Common myeloid progenitor, CD34-positive (primary cell): ENCODE data around the gene MTCH1. TPM values are rescaled to one million over a fixed set of nuclear protein-coding genes. Genes with fewer than 3 reads are reported as not detected.

Experiments used
- CTCF ChIA-PET: fragments of 350-600 bp; sonication (Branson Sonifier 250); formaldehyde crosslinking; loops from one replicate; lab custom pipeline; 2021; ENCODE audit warnings: antibody characterized with exemption; lab: Charles Lee
- POLR2A ChIA-PET: fragments of 350-600 bp; sonication (Branson Sonifier 250); formaldehyde crosslinking; loops from one replicate; lab custom pipeline; 2021; ENCODE audit warnings: antibody characterized with exemption; lab: Charles Lee
- DNase-seq, 3 donors: peaks; one replicate each; pipeline versions ENCODE4 v3.0.0 to v3.0.0-alpha.2; 2013
- H3K27ac ChIP-seq, 2 experiments: 1 replicate in 1 of 2; 2 replicates in 1 of 2; pipeline ENCODE4 v1.7.0; 2013; ENCODE audit warnings: inconsistent platforms in 2 of 2, low read length in 2 of 2, mild to moderate bottlenecking in 2 of 2, low read depth in 1 of 2, moderate library complexity in 1 of 2; ENCODE audit not compliant: severe bottlenecking in 2 of 2, insufficient read depth in 1 of 2, poor library complexity in 1 of 2
- H3K27me3 ChIP-seq, 5 experiments: replicated peaks in 2 of 5; 1 replicate in 3 of 5; 2 replicates in 2 of 5; pipeline versions ENCODE4 v1.6.1 to v1.7.0; 2013; ENCODE audit warnings: low read length in 4 of 5, mild to moderate bottlenecking in 2 of 5, moderate library complexity in 2 of 5, inconsistent platforms in 1 of 5; ENCODE audit not compliant: insufficient read depth in 5 of 5, control insufficient read depth in 4 of 5
- H3K36me3 ChIP-seq, 4 experiments: 1 replicate in 2 of 4; 2 replicates in 2 of 4; pipeline versions ENCODE4 v1.6.1 to v1.7.0; 2013; ENCODE audit warnings: low read length in 3 of 4, control low read depth in 1 of 4, mild to moderate bottlenecking in 1 of 4; ENCODE audit not compliant: control insufficient read depth in 4 of 4, insufficient read depth in 4 of 4
- H3K4me1 ChIP-seq, 4 experiments: 1 replicate in 3 of 4; 2 replicates in 1 of 4; pipeline versions ENCODE4 v1.6.1 to v1.7.1; 2013; ENCODE audit warnings: low read length in 3 of 4, mild to moderate bottlenecking in 3 of 4, control low read depth in 1 of 4, inconsistent platforms in 1 of 4, moderate library complexity in 1 of 4; ENCODE audit not compliant: control insufficient read depth in 4 of 4, insufficient read depth in 4 of 4; ENCODE audit errors: control extremely low read depth in 1 of 4
- H3K4me3 ChIP-seq, 7 experiments: 1 replicate in 4 of 7; 2 replicates in 3 of 7; pipeline versions ENCODE4 v1.5.1 to v1.7.0; 2013; ENCODE audit warnings: mild to moderate bottlenecking in 7 of 7, low read length in 6 of 7, moderate library complexity in 6 of 7, inconsistent platforms in 2 of 7, low read depth in 2 of 7, control low read depth in 1 of 7; ENCODE audit not compliant: insufficient read depth in 4 of 7, control insufficient read depth in 1 of 7; ENCODE audit errors: extremely low read depth in 1 of 7
- H3K9me3 ChIP-seq, 5 experiments: 1 replicate in 4 of 5; 2 replicates in 1 of 5; pipeline versions ENCODE4 v1.6.1 to v1.7.1; 2013; ENCODE audit warnings: low read length in 4 of 5, mild to moderate bottlenecking in 2 of 5, inconsistent platforms in 1 of 5, low read depth in 1 of 5, moderate library complexity in 1 of 5; ENCODE audit not compliant: control insufficient read depth in 4 of 5, insufficient read depth in 2 of 5; ENCODE audit errors: control extremely low read depth in 1 of 5
- WGBS: methylation state at CpG from one replicate; pipeline ENCODE4 v1.1.5; 2013; ENCODE audit not compliant: insufficient coverage; 5-methylcytosine and 5-hydroxymethylcytosine counted together
- polyA plus RNA-seq: library from polyadenylated mRNA; unstranded; fragments of 120-200 nt; gene quantifications from one replicate; pipeline ENCODE4 v1.2.1, GENCODE V29; 2013

The MTCH1 gene, protein sequence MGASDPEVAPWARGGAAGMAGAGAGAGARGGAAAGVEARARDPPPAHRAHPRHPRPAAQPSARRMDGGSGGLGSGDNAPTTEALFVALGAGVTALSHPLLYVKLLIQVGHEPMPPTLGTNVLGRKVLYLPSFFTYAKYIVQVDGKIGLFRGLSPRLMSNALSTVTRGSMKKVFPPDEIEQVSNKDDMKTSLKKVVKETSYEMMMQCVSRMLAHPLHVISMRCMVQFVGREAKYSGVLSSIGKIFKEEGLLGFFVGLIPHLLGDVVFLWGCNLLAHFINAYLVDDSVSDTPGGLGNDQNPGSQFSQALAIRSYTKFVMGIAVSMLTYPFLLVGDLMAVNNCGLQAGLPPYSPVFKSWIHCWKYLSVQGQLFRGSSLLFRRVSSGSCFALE
- 66.6 TPM for polyA plus RNA-seq

DNA sequence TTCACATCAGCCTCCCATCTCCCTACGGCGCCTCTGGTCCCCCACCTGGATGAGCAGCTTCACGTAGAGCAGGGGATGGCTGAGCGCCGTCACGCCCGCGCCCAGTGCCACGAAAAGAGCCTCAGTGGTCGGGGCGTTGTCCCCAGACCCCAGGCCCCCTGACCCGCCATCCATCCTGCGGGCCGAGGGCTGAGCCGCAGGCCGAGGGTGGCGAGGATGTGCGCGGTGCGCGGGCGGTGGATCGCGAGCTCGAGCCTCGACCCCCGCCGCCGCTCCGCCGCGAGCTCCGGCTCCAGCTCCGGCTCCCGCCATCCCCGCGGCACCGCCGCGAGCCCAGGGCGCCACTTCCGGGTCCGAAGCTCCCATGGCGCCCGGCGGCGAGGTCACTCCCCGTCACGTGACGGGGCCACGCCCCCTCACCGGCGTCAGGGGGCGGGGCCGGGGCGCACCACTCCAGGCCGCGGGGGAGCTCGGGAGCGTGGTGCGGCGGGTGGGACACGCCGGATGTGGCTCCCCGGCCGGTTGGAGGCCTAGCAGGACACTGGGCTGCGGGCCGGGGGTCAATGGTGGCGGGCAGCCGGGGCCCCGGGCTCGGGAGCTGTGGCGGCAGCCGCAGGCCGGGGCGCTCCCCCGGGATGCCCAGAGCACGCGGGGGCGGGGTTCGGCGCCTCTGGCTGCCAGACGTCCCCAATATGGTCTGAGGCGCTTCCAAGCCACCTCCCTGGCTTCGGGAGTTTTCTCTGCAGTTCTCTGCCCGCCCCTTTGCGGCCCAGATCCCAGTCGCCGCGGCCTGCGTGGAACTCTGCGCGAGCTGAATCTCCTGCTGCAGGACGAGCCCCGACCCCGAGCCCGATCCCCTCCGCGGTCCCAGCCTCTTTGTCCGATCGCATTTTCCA, at the start of gene MTCH1:
MTCH1 (minus strand) TSS at position 389 of the 896 bp plus-strand sequence; CDS start at position 366, 23 bp downstream.
- H3K4me3 ChIP-seq, result peak within 1 kb of the TSS; percentile 58 to 99 (median 90)
- DNase-seq, result peak; percentile 81 to 91 (median 91)
- peaks cover 0 to 7% (median 2%) of the 10 kb centered on the region in 4 experiments for H3K36me3 ChIP-seq
- H3K9me3 ChIP-seq, result no peaks in the 10 kb centered on the region
- CTCF ChIA-PET, result interaction anchor here (0.7 to 2.3 kb wide), 7 partner anchors 21 to 185 kb away, joined by 3 to 11 read pairs (median 4); partner anchors contain the start of gene C6orf89
- H3K27me3 ChIP-seq, result no peaks in the 10 kb centered on the region
- under 1% methylated on average over 93 of the region's 101 CpGs for WGBS
- peaks cover 9 to 39% (median 31%) of the 10 kb centered on the region in 4 experiments for H3K4me1 ChIP-seq
- POLR2A ChIA-PET, result interaction anchor here (0.5 to 1.6 kb wide), 8 partner anchors 9 to 712 kb away, joined by 3 to 7 read pairs (median 4); partner anchors contain the start of genes C6orf89, MDGA1, PI16 and PPIL1
- H3K27ac ChIP-seq, result peak within 1 kb of the TSS; percentile 68 to 82

DNA sequence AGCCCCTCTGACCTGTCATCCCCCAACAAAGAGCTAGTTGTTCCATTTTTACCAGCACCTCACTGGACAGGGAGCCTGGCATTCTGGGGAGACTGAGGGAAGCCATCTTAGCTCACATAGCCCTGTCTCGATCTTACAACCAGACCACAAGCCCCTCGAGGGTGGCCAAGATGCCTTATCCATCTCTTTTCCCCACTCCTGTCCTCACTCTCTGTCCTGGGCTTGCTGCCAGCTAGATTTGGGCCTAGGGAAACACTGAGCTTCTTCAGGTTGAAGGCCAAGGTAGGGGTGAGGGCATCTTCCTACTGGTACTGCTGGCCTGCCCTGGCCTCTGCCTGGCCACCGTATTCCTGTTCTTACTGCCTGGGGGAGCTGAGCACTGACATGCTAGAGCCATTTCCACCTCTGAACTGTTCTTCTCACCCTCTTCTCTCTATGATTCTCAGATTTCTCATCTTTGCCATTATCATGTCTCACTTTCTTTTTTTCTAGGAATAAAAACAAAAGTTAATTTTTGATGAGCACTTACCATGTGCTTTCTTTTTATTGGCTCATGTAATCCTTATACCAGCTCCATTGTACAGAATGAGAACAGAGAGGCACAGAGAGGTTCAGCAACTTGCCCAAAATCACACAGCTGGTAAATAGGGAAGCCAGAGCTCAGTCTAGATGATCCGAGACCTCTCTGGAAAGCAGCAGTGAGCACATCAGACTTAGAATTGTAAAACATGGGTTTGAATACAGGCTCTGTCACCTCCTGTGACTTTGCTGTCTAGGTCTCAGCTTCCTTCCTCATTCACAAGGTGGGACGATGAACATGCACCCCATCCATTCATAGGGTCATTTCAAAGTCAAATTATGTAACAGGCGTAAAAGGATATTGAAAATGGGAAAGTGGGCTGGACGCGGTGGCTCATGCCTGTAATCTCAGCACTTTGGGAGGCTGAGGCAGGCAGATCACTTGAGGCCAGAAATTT, 48.1 kb upstream of the MTCH1 start:
- 90% methylated on average over 7 of the region's 8 CpGs for WGBS
- ChIA-PET POLR2A (interaction anchor here (0.6 kb wide), 2 partner anchors 12 to 159 kb away, joined by 3 read pairs; no protein-coding TSS in a partner anchor), CTCF (interaction anchor here (20.6 to 30.8 kb wide), 4 partner anchors 9 to 170 kb away, joined by 436 to 618 read pairs (median 474); partner anchors contain the start of gene PIM1)
- peaks cover 0 to 30% (median 8%) of the 10 kb centered on the region in 4 experiments for H3K4me1 ChIP-seq
- peaks cover 0 to 4% (median 0%) of the 10 kb centered on the region in 5 experiments for H3K9me3 ChIP-seq
- no peaks in the 10 kb centered on the region for H3K36me3 ChIP-seq
- no peak overlapping the region for H3K27ac ChIP-seq
- H3K4me3 ChIP-seq, result no peak overlapping the region
- H3K27me3 ChIP-seq, result no peaks in the 10 kb centered on the region
- peak in 2 of 3 donors; percentile 50 to 57 for DNase-seq

DNA sequence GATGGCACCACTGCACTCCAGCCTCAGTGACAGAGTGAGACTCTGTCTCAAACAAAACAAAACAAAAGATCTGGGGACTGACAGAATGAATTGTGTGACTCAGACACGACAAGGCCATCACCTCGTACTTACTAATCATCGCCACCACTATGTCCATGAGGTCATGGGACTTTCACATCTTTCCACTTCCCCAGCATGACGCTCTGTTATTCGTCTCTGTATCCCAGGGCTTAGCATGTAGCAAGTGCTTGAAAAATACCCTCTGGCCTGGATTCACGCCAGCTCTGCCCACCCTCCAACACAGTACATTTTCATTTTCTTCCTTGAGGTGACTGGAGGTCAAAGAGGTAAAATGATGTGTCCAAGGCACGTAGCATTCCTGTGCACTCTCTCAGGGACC, 47.3 kb upstream of the MTCH1 start:
- no peaks in the 10 kb centered on the region for H3K36me3 ChIP-seq
- H3K27me3 ChIP-seq, result no peaks in the 10 kb centered on the region
- peak in 2 of 3 donors; percentile 57 to 61 for DNase-seq
- CTCF ChIA-PET, result interaction anchor here (20.6 to 30.8 kb wide), 4 partner anchors 8 to 171 kb away, joined by 436 to 618 read pairs (median 474); partner anchors contain the start of gene PIM1
- no peak overlapping the region for H3K27ac ChIP-seq
- POLR2A ChIA-PET, result no interaction called here
- H3K9me3 ChIP-seq, result peaks cover 0 to 4% (median 0%) of the 10 kb centered on the region in 5 experiments
- H3K4me3 ChIP-seq, result no peak overlapping the region
- peaks cover 0 to 25% (median 6%) of the 10 kb centered on the region in 4 experiments for H3K4me1 ChIP-seq
- 89% methylated on average over 6 of the region's 7 CpGs for WGBS

DNA sequence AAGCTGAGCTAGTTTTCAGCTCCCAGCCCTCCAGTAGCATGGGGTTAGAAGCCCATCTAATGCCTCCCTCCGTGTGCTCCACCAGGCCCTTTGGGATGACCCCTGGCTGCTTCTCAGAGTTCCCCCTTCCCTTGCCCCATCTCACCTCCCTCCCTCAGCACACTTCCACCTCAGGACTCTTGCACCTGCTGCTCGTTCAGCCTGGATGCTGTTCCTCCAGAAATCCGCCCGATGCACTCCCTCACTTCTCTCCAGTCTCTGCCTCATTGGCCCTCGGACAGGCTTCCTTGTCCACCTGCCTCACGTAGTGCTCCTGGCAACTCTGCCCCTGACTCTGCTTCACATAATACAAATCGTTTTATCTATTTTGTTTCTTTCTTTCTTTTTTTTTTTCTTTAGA, 46.2 kb upstream of the MTCH1 start:
- no peak overlapping the region for H3K27ac ChIP-seq
- H3K4me3 ChIP-seq, result no peak overlapping the region
- no peaks in the 10 kb centered on the region for H3K36me3 ChIP-seq
- 99% methylated on average over 6 of the region's 7 CpGs for WGBS
- H3K27me3 ChIP-seq, result no peaks in the 10 kb centered on the region
- peaks cover 0 to 4% (median 0%) of the 10 kb centered on the region in 5 experiments for H3K9me3 ChIP-seq
- H3K4me1 ChIP-seq, result peaks cover 0 to 31% (median 6%) of the 10 kb centered on the region in 4 experiments
- DNase-seq, result no peak
- CTCF ChIA-PET, result interaction anchor here (20.6 to 30.8 kb wide), 4 partner anchors 7 to 172 kb away, joined by 436 to 618 read pairs (median 474); partner anchors contain the start of gene PIM1
- POLR2A ChIA-PET, result no interaction called here

DNA sequence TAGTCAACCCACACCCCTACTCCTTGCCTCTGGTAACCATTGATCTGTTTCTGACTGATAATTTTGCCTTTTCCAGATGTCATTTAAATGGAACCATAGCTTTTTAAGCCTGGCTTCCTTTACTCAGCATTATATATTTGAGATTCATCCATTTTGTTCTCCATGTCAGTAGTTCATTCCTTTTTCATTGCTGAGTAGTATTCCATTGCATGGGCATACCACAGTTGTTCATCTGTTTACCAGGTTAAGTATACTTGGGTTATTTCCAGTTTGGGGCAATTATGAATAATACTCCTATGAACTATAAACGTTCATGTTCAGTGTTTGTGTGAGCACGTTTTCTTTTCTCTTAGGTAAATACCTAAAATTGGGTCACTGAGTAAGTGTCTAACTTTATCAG, 44.6 kb upstream of the MTCH1 start:
- ChIA-PET CTCF (interaction anchor here (1.0 to 22.2 kb wide), 6 partner anchors 9 to 173 kb away, joined by 4 to 618 read pairs (median 239); partner anchors contain the start of gene PIM1), POLR2A (interaction anchor here (1.9 kb wide), 1 partner anchor 142 kb away, joined by 9 read pairs; no protein-coding TSS in a partner anchor)
- H3K9me3 ChIP-seq, result peaks cover 0 to 4% (median 0%) of the 10 kb centered on the region in 5 experiments
- WGBS, result 100% methylated on average over 1 of the region's 2 CpGs
- no peak overlapping the region for H3K27ac ChIP-seq
- no peak overlapping the region for H3K4me3 ChIP-seq
- peaks cover 0 to 43% (median 7%) of the 10 kb centered on the region in 4 experiments for H3K4me1 ChIP-seq
- DNase-seq, result no peak
- H3K36me3 ChIP-seq, result no peaks in the 10 kb centered on the region
- H3K27me3 ChIP-seq, result no peaks in the 10 kb centered on the region
